WTC11 (cell line): ENCODE results near the gene NEMP1.

Experiments used
- CTCF ChIP-seq: fragments of 200-600 bp; IDR thresholded peaks from 2 replicates; pipeline ENCODE4 v1.8.0; 2022; ENCODE audit warnings: antibody characterized with exemption
- E2F5 ChIP-seq: sonication (generic); formaldehyde crosslinking; IDR thresholded peaks from 2 replicates; pipeline ENCODE4 v1.8.1; 2022; ENCODE audit warnings: mild to moderate bottlenecking, moderate library complexity, missing genetic modification reagents
- ETV6 ChIP-seq: sonication (generic); formaldehyde crosslinking; IDR thresholded peaks from 2 replicates; pipeline ENCODE4 v1.8.1; 2022; ENCODE audit warnings: mild to moderate bottlenecking, missing genetic modification reagents
- JAZF1 ChIP-seq: fragments of 250-450 bp; sonication (Bioruptor Pico); IDR thresholded peaks from 2 replicates; pipeline ENCODE4 v1.9.0; 2021; ENCODE audit warnings: moderate library complexity, mild to moderate bottlenecking, inconsistent platforms
- TP53 ChIP-seq: sonication (generic); formaldehyde crosslinking; IDR thresholded peaks from 2 replicates; pipeline ENCODE4 v1.8.1; 2023; ENCODE audit warnings: mild to moderate bottlenecking, missing genetic modification reagents
- ZNF281 ChIP-seq: sonication (generic); formaldehyde crosslinking; IDR thresholded peaks from 2 replicates; pipeline ENCODE4 v1.8.0; 2023; ENCODE audit warnings: mild to moderate bottlenecking, missing genetic modification reagents

- TF ChIP-seq JAZF1 (CRISPR knock-in tag) = no peak
- no peak for TF ChIP-seq CTCF
- no peak for TF ChIP-seq ZNF281 (CRISPR knock-in tag)
- no peak for TF ChIP-seq TP53
- no peak for TF ChIP-seq ETV6 (CRISPR knock-in tag)
- TF ChIP-seq E2F5 (CRISPR knock-in tag) = no peak
These were observed 20.0 kb upstream of the NEMP1 start for GRCh38 chr12:57098546-57098945.
